Osteocyte (in vitro differentiated cells): ENCODE results near the gene ITFG1. TPM values are rescaled to one million over a fixed set of nuclear protein-coding genes. Genes with fewer than 3 reads are reported as not detected.
"Not testable (repeated sequence)": the region's sequence is repeated elsewhere in the genome, so short reads cannot be mapped to it uniquely, and the experiment has no call there.

ENCODE experiments used
- DNase-seq: peaks from one replicate; pipeline ENCODE4 v3.0.0; 2021; ENCODE audit warnings: mixed read lengths; ENCODE audit not compliant: unreplicated experiment; ENCODE audit errors: extremely low spot score
- H3K27ac Mint-ChIP-seq: one replicate; pipeline ENCODE4 v1.8.0; 2021; ENCODE audit warnings: mild to moderate bottlenecking, mixed read lengths; ENCODE audit not compliant: unreplicated experiment
- H3K27me3 Mint-ChIP-seq: one replicate; pipeline ENCODE4 v1.8.0; 2021; ENCODE audit warnings: mixed read lengths; ENCODE audit not compliant: unreplicated experiment
- H3K36me3 Mint-ChIP-seq: one replicate; pipeline ENCODE4 v1.8.0; 2021; ENCODE audit warnings: mixed read lengths; ENCODE audit not compliant: unreplicated experiment
- H3K4me1 Mint-ChIP-seq: one replicate; pipeline ENCODE4 v1.8.0; 2021; ENCODE audit warnings: mixed read lengths; ENCODE audit not compliant: unreplicated experiment
- H3K4me3 Mint-ChIP-seq: one replicate; pipeline ENCODE4 v1.8.0; 2021; ENCODE audit warnings: mild to moderate bottlenecking, moderate library complexity, mixed read lengths; ENCODE audit not compliant: unreplicated experiment
- H3K9me3 Mint-ChIP-seq: one replicate; pipeline ENCODE4 v1.8.0; 2021; ENCODE audit warnings: mixed read lengths; ENCODE audit not compliant: unreplicated experiment
- CTCF ChIP-seq: fragments of 200-600 bp; sonication (generic); IDR thresholded peaks from 2 replicates; pipeline ENCODE4 v1.5.0; 2021; ENCODE audit warnings: antibody characterized with exemption, mild to moderate bottlenecking, moderate library complexity
- total RNA-seq: library from RNA; stranded (reverse); gene quantifications from 2 replicates; pipeline ENCODE4 v1.2.1, GENCODE V29; 2021

ITFG1 gene
- total RNA-seq, 1 donor from 2014 or later: 69.5 TPM

- Mint-ChIP-seq H3K4me1 (no peaks in the 10 kb centered on the region), H3K27me3 (no peaks in the 10 kb centered on the region), H3K4me3 (no peak overlapping the region), H3K27ac (no peak overlapping the region), H3K9me3 (no peaks in the 10 kb centered on the region), H3K36me3 (peaks cover 3% of the 10 kb centered on the region)
- no peak for TF ChIP-seq CTCF
- no peak for DNase-seq
Observed at GRCh38 chr16:47197536-47198179, 263.2 kb downstream of the ITFG1 start.

GRCh38 chr16:47196457-47196856 lies 264.4 kb downstream of the ITFG1 start:
- H3K27ac Mint-ChIP-seq: no peak overlapping the region
- H3K4me3 Mint-ChIP-seq: no peak overlapping the region
- H3K36me3 Mint-ChIP-seq: peaks cover 3% of the 10 kb centered on the region
- no peak for TF ChIP-seq CTCF
- DNase-seq: no peak
- no peaks in the 10 kb centered on the region for H3K4me1 Mint-ChIP-seq
- H3K9me3 Mint-ChIP-seq: no peaks in the 10 kb centered on the region
- no peaks in the 10 kb centered on the region for H3K27me3 Mint-ChIP-seq

GRCh38 chr16:47182318-47182717 lies 278.5 kb downstream of the ITFG1 start:
- no peak overlapping the region for H3K27ac Mint-ChIP-seq
- peaks cover 12% of the 10 kb centered on the region for H3K36me3 Mint-ChIP-seq
- DNase-seq: no peak
- H3K4me1 Mint-ChIP-seq: no peaks in the 10 kb centered on the region
- peaks cover 5% of the 10 kb centered on the region for H3K9me3 Mint-ChIP-seq
- TF ChIP-seq CTCF: no peak
- no peak overlapping the region for H3K4me3 Mint-ChIP-seq
- H3K27me3 Mint-ChIP-seq: no peaks in the 10 kb centered on the region

- not testable (repeated sequence) for H3K27me3 Mint-ChIP-seq, H3K4me3 Mint-ChIP-seq, DNase-seq, H3K9me3 Mint-ChIP-seq, H3K4me1 Mint-ChIP-seq, H3K27ac Mint-ChIP-seq
- peaks cover 12% of the 10 kb centered on the region for H3K36me3 Mint-ChIP-seq
Observed at GRCh38 chr16:47181066-47181465, 279.8 kb downstream of the ITFG1 start.

- Mint-ChIP-seq H3K9me3 (peaks cover 5% of the 10 kb centered on the region), H3K4me1 (no peaks in the 10 kb centered on the region), H3K4me3 (no peak overlapping the region), H3K27ac (no peak overlapping the region), H3K36me3 (peaks cover 12% of the 10 kb centered on the region), H3K27me3 (no peaks in the 10 kb centered on the region)
- TF ChIP-seq CTCF: no peak
- no peak for DNase-seq
Observed at GRCh38 chr16:47180073-47180472, 280.8 kb downstream of the ITFG1 start.

GRCh38 chr16:47175152-47175551 lies 285.7 kb downstream of the ITFG1 start:
- H3K4me1 Mint-ChIP-seq: no peaks in the 10 kb centered on the region
- H3K36me3 Mint-ChIP-seq: peaks cover 5% of the 10 kb centered on the region
- no peak overlapping the region for H3K4me3 Mint-ChIP-seq
- no peak overlapping the region for H3K27ac Mint-ChIP-seq
- TF ChIP-seq CTCF: no peak
- no peak for DNase-seq
- H3K27me3 Mint-ChIP-seq: no peaks in the 10 kb centered on the region
- H3K9me3 Mint-ChIP-seq: no peaks in the 10 kb centered on the region
